Fibroblast of upper back skin (primary cell): ENCODE results near the gene SLC37A1.
"Not testable (repeated sequence)": the region's sequence is repeated elsewhere in the genome, so short reads cannot be mapped to it uniquely, and the experiment has no call there.

Experiments
- DNase-seq: peaks from one replicate; pipeline ENCODE4 v3.0.0-alpha.2; 2013

SLC37A1 gene

GRCh38 chr21:42513151-42513984, at the start of gene SLC37A1:
TSS of gene SLC37A1 (plus strand) at chr21:42513852. CDS start at chr21:42518455, 4,603 bp downstream.
- DNase-seq, result no peak

DNA sequence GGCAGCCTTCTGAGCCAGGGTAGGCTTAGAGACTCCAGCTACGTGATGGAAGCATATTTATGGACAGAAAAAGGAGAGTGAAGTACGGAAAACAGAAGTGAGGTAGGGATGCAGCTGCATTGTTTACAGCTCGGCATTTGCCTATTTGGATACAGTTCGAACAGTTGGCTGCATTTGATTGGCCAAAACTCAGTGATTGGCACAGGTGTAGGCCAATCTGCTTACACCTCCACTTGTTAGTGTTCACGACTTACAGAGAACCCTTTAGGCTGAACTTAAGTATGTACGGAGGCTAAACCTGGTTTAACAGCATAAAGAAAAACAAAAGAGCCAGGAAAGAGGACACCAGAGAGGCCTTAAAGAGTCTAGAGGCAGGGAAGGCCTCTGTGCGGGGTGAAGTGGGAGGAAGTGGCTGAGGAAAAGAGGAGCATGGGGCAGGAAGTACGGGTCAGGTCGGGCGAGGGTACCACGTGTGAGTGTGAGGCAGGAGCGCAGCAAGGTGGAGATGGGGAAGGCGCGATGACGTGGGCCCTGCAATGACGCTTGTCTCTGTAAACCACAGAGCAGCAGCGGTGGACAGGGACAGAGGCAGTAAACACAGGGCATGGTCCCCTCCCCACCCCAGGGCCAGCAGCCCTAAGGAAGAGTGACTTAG, 49.7 kb upstream of the SLC37A1 start:
- DNase-seq, result peak; percentile 12

DNA sequence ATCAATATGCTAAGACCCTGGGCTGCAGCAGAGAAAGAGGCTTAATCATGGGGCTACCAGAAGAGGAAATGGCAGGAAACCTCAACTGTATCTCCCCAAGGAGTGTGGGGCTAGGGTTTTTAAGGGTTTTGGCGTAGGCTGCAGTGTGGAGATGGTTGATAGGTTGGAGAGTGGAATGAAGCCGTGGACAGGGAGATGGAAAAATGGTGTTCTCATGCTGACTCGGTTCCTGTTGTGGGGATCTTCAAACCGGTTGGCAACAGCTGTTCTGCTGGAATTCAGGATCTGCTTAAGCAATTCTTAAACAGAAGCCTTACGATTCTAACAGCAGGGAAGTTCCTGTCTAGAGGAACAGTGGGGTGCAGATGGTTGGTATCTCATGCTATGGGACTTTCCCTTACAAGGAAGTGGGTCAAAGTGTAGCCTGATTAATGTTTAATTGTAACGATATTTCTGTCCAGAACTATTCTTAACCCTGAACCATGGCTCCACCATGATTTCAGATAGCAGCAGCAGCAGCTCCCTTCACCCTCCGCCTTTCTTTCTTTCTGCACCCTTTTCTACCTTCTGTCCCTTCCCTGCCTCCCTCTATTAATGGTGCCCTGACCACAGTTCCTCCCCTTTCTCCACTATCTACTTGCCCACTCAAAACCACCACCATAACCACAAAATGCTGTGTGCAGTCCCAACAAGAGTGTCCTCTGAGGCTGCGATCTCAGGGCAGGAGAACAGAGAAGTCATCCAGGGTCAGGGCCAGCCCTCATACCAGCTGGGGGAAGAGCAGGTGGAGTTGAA, 48.4 kb upstream of the SLC37A1 start:
- peak; percentile 21 for DNase-seq

DNA sequence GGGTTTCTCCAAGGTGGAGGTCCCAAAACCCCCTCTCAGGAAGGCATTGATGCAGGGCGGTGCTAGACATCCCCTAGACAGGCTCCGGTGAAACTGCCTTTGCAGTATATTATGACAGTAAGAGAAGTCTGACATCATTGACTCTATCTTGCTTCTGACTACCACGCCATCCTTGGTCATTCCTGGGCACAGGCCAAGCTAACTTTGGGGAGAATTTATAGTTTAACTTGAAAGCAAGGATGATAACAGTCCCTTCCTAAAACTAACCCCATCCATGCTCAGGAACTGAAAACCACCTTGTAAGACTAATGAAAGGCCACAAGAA, 47.9 kb upstream of the SLC37A1 start:
- DNase-seq, result no peak

GRCh38 chr21:42466700-42467099, 47.0 kb upstream of the SLC37A1 start:
- no peak for DNase-seq

DNA sequence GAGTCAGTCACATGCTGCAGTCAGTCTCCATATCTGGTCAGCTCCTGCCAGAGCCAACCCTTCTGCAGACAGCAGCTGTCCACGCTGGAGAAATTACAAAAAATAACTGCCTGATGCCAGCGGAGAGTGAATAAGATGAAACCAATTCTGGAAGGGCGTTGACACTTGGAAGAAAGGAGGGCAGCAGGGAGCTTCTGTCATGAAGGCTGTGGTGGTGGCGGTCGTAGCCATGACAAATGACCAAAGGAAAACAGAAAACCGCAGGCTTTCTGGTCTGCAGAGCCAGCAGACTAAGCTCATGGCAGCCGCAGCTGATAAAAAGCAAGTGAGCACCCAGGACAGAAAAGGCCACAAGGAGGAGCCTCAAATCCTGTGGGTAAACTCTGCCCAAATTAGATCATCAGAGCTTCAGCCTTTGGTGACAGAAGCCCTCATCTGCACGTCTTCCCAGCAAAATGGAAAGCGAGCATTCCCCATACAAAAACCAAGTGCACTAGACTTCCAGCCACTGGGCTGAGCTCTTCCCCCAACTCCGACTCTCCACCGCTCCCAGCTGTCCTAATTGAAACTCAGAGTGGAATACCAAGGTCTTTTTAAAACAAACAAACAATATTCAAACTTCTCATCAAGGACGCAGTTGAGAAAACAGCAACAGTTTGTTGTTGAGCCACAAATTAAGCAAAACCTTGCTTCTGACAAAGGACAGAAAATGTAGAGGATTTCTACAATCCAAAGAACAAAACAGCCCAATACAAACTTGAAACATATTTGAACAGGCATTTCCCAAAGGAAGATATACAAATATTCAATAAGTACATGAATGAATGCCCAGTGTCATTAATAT, 46.3 kb upstream of the SLC37A1 start:
- DNase-seq, result no peak

GRCh38 chr21:42468491-42469131, 45.0 kb upstream of the SLC37A1 start:
- DNase-seq, result no peak

DNA sequence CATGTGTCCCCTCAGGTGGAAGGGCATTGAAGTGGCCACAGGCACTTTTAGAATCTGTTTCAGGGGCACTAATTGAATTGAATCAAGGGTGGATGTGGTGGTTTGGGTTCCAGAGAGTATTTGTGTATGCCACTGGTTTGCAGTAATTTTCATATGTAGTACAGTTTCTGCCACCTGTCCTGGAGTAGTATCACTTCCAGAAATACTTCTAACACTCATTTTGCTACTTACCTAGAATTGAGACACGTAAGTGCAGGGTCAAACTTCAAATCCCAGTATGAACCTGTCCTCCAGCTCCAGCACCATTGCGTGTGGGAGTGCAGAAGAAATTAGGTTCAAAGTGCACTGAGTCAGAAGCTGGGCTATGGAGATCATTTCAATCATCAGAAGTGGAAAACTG, 44.4 kb upstream of the SLC37A1 start:
- DNase-seq, result no peak

DNA sequence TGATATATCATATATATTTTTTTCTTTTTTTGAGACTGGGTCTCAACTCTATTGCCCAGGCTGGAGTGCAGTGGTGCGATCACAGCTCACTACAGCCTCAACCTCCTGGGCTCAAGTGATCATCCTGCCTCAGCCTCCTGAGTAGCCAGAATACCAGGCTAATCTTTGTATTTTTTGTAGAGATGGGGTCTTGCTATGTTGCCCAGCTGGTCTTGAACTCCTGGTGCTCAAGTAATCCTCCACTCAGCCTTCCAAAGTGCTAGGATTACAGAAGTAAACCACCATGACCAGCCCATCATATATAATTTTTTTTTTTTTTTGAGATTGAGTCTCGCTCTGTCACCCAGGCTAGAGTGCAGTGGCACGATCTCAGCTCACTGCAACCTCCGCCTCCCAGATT, 43.9 kb upstream of the SLC37A1 start:
- DNase-seq, result not testable (repeated sequence)

DNA sequence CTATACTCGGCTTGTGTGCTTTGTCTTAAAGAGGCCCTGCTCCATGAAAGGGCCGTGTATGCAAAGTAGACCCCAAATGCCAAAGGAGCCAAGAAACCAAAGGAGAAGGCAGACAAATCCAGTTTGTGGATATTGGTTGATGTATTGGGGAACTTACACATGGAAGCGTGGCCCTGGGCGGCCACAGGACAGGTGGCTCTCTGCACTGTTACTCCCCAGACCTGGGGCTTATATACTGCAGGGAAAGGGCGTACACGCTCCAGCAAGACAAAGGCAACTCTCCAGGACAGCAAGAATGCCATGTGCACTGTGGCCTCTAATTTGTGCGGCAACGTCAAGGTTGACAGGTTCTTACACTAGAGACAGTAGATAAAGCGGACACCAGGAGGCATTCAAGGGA, 42.4 kb upstream of the SLC37A1 start:
- no peak for DNase-seq

DNA sequence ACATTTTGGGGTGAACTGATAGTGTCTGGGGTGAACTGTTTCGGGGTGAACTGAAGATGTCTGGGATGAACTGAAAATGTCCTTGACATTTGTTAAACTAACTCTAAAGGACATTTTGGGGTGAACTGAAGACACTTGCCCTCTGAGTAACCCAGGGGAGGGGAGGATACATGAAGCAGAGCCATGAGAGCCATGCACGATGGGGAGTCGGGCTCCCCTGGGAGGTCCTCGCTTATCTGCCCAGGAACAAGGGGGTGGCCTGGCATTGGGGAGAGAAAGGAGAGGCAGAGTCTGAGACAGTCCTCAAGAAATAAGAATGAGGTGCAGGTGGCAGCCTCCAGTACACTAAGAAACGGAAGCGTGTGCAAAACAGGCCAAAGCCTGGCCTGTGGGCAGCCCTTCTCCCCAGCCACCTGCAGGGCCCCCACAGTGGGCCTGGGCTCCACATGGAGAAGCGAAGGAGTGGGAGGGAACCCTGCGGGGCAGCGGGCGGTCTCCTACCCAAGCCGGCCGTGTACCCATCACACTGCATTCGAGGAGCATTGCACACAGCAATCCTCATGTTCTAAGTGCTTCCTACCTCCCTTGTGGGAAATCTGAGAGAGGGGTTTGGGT, 41.8 kb upstream of the SLC37A1 start:
- DNase-seq, result no peak

- no peak for DNase-seq
Measured at GRCh38 chr21:42472521-42472920, 41.1 kb upstream of the SLC37A1 start.

DNA sequence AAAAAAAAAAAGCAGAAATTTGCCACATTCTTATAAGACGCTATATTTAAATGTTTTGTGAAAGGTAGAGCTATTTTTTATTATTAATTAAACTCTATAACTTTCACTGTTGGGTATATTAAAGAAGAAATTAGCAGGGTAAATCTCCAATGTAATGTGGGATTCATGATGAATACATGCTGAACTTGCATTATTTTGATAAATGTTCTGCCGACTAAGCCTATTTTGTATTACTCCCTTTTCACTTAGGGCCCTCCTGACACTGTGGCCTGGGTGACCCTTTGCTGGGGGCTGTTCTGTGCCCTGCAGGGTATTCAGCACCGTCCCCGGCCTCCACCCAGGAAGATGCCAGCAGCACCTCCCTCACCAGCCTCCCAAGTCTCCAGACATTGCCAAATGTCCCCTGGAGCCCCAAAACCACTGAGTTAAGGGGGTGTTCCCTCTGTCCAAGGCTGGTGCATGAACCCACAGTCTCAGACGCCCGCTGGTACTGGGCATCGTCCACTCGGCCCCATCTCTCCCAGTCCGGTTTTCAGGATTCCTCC, 40.1 kb upstream of the SLC37A1 start:
- no peak for DNase-seq

DNA sequence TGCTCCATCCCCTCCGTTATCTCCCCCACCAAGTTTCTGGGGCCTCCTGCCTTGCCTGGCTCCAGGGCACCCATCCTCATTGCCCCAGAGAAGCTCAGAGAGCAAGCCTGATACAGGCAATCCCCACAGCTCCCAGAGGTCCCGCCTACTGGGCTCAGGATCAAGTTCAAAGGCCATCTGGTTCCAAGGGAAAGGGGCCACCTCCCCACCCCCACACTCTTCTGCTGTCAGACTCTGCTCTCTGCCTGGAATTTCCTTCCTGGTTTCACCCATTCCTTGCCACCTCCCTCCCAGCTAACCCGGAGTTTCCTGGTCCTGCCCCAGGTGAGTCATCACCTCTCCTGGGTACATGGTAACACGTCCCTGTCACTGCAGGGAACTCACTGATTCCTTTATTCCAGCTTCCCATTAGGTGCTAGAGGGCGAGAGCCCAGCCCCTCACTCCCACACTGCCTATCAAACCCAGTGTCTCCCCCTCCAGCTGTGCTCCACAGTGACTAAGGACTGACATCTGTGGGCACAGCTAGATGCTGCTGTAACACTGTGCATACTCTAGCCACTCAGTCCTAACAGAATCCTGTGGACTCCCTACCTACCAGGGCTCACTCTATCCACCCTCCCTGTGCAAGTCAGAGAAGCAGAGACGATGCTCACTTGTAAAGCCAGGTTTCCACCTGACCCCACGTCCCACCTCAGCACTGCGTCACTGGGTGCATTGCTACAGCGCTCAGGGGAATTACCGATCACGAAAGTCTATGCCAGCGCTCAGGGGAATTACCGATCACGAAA, 39.4 kb upstream of the SLC37A1 start:
- DNase-seq, result peak; percentile 8

- DNase-seq, result no peak
Measured at GRCh38 chr21:42475036-42475435, 38.6 kb upstream of the SLC37A1 start.

DNA sequence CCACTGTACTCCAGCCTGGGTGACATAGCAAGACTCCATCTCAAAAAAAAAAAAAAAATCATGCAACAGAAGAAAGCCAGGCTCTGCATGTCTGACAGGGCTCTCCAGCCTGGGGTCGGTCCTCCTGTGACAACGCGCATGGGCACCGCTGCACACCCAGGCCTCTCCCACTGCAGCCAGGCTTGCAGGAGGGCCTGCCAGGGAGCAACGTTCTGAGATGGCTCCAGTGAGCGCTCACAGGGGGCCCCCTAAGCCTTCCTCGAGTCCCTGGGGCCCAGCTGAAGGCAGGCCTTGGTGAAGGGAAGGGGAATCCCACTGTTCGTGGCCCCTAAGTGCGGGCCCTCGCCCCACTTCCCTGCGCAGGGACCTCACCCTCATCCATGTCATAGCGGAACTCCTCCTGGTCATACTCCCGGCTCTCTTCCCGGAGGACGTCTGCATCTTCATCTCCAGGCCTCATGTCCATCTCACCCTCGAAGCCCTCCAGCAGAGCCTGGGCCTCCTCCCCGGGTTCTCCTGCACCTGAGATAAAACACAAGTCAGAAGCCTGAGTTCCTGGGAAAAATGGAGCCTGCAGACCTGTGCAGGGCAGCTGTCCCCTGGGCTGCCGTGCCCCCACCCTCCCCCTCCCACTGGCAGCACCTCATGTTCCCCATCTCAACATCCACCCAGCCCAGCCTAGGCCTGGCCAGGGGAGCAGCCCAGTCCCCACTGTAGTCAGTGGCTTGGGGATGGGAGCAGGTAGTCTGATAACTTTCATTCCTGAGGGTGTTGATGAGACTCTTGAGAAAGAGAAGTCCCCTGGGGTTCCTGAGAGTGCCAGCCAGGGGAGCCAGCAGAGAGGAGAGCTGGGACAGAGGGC, 37.9 kb upstream of the SLC37A1 start:
- DNase-seq, result no peak

GRCh38 chr21:42476388-42477331, 37.0 kb upstream of the SLC37A1 start:
- no peak for DNase-seq

GRCh38 chr21:42478504-42478903, 35.1 kb upstream of the SLC37A1 start:
- DNase-seq, result no peak
